NCI-H1105 treated with DMSO at 0.1 percent for 48 hours (cell line): ENCODE data around the gene LHPP.
A peak's percentile ranks its signal among the peaks of the same experiment; 100 is the strongest.

Experiments
- DNase-seq: peaks from one replicate; lab custom pipeline; 2025; lab: John Stamatoyannopoulos, UW

The LHPP gene

GRCh38 chr10:124522131-124522932 is 60.7 kb downstream of the LHPP start:
- no peak for DNase-seq

- DNase-seq: peak; percentile 49
Measured at GRCh38 chr10:124522933-124523871, 61.6 kb downstream of the LHPP start.

DNA sequence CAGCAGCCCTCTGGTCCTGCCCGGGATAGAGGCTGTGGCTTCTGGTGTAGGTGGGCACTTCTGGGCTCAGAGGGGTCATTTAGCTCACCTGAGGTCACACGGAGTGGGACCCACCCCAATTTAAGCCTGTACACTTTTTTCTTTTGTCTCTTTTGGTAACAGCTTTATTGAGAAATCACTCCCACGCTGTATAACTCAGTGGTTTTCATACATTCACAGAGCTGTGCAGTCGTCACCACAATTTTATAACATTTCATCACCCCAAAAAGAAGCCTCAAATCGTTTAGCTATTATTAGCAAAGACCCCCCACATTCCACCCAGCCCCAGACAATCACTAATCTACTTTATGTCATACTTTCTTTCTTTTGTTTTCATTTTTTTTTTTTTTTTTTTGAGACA is 62.3 kb downstream of the LHPP start:
- no peak for DNase-seq

DNA sequence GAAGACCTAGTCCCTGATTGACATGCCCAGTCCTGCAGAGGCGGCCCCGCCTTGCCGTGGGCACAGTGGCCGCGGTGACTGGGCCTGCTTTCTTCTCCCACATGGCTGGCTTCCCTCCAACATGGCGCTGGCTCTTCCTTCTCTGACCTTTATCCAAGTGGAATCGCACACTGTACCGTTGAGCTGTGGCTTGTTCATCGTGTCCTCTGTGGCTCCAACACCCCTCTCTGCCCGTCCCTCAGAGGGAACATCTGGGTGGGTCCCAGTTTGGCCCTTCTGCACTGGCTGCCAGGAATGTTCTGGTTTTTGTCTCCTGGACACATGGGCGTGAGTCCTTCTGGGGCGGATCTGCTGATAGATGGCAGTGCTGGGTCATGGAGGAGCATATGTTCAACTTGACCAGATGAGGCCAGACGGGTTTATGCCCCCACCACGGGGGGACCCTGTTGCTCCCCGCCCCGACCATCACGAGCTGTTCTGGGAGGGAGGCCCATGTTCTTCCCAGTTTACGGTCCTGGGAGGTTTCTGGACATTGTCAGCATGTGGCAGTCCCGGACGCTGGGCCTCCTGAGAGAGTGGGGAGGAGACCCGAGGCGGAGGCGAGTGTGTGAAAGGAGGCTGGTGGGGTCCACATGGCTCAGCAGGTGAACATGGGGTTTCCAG is 63.5 kb downstream of the LHPP start:
- no peak for DNase-seq

DNA sequence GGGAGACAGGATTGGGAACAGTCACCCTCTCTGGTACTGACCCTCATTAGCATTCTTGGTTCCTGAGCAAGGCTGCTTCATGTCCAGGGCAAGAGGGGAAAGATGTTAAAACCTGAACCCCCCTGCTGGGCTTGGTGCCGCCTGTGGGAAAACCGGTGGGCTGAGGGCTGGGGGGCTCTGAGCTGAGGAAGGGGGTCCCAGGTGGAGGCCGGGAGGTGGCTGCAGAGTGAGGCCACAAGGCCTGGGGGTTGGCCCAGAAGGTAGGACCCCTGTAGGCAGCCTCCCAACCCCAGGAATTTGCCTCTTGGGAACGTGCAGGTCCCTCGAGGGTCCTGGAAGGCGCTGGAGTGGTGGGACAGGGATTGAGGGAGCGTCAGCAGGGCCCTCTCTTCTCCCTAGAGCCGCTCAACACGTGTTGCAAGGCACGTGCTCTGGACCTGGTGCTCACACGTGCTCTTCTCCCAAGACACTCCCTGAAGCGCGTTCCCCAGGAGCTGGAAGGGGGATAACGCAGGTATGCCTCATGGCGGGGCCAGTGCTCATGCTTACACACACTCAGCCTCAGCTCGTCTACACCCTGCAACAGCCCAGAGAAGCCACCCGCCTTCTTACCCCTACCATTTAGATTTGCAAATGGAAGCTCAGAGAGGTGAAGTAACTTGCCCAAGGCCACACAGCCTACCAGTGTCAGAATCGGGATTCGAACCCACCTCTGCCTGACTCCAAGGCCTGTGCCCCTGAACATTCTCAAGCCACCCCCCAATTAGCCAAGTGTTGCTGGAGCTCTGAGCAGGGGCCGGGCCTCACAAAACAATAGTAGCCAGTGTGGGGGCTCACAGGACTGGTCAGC is 64.4 kb downstream of the LHPP start:
- no peak for DNase-seq

- no peak for DNase-seq
Measured at GRCh38 chr10:124526621-124527267, 65.1 kb downstream of the LHPP start.

DNA sequence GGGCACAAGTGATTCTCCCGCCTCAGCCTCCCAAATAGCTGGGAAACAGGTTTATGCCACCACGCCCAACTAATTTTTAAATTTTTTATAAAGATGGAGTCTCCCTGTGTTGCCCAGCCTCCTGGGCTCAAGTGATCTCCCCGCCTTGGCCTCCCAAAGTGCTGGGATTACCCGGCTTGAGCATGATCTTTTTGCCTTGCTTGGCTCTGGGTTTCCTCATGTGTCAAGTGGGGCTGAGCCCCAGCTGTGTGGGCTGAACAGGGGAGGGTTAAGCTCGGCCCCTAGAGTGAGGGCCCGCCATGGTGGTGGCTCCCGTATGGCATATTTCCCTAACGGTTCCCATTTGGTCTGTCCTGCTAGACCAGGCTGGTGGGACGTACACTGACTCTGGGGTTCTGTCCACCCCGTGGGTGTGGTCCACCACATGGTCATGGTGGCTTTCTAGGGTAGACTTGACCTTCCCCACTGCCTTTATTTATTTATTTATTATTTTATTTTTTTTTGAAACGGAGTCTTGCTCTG is 66.3 kb downstream of the LHPP start:
- DNase-seq: no peak

DNA sequence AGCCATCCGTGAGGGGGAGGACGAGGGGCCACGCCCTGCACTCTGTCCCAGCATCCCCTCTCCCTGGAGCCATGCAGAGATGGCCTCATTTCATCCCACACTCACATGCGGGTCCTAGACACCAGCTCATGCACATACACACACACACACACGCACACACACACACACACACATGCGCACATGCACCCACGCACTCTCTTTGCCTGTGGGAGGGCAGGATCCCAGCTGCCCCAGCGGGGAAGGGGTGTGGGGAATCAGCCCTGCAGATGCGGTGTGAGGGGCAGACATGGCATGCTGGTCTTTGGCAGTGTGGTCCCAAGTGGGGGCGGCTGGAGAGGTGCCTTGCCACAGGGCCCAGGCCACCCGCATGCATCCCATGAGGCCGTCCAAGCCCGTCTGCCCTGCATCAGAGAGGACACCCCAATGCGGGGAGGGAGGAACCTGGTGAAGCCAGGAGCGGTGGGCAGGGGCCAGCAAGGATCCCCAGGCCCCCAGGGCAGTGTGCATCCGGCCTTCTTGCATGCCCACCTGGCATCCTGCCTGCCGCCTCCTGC is 68.1 kb downstream of the LHPP start:
- DNase-seq: no peak

DNA sequence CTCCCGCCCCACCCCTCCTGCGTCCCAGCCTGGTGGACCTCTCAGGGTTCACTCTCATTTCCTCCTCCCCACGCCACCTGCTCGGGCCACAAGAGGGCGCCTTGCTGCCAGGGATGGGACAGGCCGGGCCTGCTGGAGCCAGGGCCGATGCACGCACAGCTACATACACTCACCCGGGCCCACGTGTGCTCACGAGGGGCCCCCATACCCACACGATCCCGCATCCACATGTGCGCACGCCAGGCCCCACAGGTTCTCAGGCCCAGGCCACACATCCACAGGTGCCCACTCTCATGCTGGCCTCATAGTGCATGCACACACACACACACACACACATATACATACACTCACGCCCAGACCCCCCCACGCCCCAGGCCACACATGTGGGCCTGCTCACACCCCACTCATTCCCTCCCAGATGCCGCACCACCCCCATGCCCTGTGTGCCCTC is 68.6 kb downstream of the LHPP start:
- peak; percentile 19 for DNase-seq

DNA sequence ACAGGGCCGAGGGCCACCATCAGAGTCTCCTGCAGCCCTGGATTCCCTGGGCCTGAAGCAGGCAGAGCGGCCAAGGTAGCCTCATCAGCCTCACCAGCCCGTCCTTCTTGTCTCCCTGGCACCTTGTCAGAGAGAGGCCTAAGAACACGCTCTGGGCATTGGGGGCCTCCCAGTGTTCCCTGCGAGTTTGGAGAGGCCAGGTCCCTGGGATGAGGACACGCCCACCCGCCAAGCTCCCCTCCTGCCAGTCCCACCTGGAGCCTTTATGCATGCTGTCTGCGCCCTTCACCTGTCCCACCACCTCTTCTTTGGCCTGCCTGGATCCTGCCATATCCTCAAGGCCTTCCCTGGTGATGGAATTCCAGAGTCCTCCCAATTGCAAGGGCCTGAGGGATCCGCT is 69.2 kb downstream of the LHPP start:
- no peak for DNase-seq

DNA sequence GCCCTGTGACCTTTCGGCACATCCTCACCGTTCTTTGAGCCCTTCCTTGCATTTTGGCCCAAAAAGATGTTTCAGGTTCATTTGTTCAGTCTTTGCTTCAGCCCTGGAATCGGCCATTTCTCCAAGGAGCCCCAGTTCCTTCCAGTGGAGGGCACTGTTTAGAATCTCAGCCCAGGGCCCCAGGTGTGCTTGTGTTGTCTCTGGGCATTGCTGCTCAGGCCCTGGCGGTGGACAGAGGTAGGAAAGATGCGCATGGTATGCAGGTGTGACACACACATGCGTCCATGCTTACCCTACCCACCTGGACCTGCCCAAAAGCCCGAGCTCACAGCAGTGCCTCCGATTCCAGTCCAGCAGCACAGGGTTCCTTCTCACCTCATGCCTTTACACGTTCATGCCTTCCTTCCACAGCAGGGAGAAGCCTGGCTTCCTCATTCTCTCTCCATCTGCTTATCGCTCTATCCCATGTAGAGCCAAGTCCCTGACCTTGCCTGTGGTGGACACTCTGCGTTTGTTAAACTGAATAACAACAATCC is 70.6 kb downstream of the LHPP start:
- no peak for DNase-seq

DNA sequence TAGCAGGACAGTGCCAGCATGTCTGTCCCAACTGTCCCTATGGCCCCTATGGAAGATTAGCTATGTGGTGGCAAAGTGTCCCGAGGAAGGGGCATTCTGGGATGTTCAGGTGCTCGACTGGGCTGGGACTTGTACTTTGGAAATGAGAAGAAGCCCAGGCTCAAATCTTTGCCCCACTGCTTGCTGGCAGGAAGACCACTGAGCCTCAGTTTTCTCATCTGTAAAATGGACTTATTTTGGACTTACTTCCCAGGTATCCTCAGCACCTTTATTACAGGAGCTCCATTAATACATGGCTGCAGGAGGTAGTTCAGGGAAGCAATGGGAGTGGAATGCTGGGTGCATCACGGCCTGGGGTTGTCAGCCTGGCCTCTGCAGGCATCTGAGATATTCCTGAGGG is 71.2 kb downstream of the LHPP start:
- DNase-seq: no peak

- no peak for DNase-seq
Measured at GRCh38 chr10:124533266-124533665, 71.6 kb downstream of the LHPP start.

- DNase-seq: no peak
Measured at GRCh38 chr10:124534231-124534798, 72.7 kb downstream of the LHPP start.

DNA sequence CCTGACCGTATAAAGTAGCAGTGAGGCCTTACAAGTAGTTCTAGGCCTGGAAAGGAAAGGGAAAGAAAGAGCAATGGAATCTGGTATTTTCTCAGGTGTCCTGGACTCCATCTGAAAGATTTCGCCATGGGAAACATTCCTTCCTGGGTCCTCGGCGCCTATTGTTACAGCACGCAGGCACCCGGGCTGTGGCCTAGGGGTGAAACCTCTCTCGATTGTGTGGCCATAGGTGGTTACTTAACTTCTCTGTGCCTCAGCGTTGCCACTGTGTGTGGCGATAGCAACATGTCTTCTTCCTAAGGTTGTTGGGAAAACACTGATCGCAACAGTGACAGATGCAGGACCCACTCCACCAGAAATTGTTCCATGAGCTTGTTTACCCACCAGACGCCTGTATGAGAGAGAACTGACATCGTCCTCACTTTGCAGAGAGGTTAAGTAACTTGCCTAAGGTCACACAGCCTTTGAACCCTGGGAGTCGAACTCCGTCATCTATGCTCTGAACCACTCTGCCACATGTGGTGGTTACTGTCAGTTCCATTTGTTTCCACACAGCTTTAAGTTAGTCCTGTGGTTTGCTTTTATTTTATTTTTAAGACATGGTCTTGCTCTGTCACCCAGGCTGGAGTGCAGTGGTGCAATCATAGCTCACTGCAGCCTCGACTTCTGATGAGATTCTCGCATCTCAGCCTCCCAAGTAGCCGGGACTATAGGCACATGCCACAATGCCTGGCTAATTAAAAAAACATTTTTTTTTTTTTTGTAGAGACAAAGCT is 73.4 kb downstream of the LHPP start:
- no peak for DNase-seq

DNA sequence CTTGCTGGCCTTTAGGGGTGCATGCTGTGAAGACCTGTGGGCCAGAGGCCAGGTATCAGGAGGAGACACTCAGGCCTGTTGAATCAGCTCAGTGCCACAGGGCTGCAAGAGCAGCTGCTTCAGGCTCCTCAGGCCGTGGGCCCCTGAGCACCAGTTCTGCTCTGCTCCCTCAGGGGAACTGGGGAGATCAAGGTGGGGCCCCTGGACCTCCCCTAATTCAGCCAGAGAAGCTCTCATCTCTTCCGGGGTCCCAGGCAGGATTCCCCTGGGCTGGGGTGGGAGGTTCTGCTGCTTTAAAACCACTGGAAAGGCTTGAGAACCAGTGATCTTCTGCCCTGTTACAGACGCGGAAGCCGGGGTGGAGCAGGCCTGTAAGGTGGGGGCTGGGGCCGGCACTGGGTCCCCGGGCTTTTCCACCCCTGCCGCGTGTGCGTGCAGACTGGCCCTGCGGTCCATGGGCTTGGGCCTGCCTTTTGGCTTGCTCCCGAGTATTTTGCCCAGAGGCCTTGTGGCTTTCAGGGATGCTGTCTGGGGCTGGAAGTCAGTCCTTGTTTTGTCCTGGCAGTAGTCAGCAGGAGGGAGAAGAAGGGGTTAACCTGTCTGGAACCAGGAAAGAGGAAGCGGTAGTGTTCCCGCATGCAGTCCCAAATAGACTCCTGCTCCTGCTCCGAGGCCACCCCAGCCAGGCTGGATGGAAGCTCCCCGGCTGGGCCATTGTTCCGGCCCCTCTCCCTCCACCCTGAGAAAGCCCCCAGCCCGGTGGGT is 74.3 kb downstream of the LHPP start:
- no peak for DNase-seq

GRCh38 chr10:124536496-124537050 is 75.0 kb downstream of the LHPP start:
- DNase-seq: no peak

- DNase-seq: no peak
Measured at GRCh38 chr10:124537166-124537725, 75.6 kb downstream of the LHPP start.
